ENCODE data around the gene CMTM1. TPM values are rescaled to one million over a fixed set of nuclear protein-coding genes. Genes with fewer than 3 reads are reported as not detected.

CMTM1 gene
- total RNA-seq, 2 donors from 2014 or later, result 1.6 TPM; not detected in 1

DNA sequence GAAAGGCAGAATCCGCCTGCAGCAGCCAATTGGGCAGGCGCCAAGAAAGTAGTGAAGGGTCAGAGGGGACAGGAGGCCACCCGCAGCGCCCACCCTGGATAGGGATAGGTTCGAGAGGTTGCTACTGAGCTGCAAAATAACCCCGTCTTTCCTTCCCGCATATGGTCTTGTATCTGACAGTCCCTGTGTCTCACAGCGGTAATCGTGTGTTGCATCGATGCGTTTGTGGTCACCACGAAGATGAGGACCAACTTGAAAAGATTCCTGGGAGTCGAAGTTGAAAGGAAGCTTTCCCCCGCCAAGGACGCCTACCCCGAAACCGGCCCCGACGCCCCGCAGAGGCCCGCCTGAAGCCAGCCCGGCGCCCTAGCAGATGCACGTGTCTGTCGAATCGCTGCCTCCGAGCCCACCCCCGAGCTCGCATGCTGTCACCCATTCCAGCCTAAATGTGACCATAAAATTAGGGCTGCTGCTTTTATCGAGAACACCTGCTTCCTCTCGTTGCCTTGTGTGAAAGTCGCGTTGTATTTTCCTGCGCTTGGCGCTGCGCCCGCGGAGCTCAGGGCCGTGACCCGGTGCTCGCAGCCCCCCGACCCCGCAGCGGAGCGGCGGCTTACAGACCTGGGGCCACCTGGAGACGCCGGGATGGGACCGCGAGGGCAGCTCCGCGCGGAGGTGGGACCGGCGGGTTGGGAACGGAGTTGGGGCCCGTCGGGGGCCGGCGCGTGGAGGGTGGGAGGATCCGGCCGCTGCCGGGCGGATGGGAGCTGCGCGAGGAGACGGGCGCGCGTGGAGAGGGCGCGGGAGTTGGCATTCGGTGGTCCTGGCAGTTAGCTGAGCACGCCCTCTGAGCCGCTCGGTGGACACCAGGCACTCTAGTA lies 12.7 kb downstream of the CMTM1 start, which contains the start of gene CMTM2:
Gene CMTM2 (plus strand): TSS at position 813 of the 881 bp plus-strand sequence. CDS start 145 bp downstream, outside the sequence.
- peaks cover 0 to 12% of the 10 kb centered on the region in 2 donors for H3K4me1 ChIP-seq
- H3K9me3 ChIP-seq, result no peaks in the 10 kb centered on the region
- peak within 1 kb of the TSS; percentile 8 to 39 for H3K4me3 ChIP-seq
- H3K36me3 ChIP-seq, result no peaks in the 10 kb centered on the region
- DNase-seq (ENCODE audit: low spot score), result no peak
- no peaks in the 10 kb centered on the region for H3K27me3 ChIP-seq
- H3K27ac ChIP-seq, result no peak within 1 kb of the TSS
- TF ChIP-seq, protein P1, sequence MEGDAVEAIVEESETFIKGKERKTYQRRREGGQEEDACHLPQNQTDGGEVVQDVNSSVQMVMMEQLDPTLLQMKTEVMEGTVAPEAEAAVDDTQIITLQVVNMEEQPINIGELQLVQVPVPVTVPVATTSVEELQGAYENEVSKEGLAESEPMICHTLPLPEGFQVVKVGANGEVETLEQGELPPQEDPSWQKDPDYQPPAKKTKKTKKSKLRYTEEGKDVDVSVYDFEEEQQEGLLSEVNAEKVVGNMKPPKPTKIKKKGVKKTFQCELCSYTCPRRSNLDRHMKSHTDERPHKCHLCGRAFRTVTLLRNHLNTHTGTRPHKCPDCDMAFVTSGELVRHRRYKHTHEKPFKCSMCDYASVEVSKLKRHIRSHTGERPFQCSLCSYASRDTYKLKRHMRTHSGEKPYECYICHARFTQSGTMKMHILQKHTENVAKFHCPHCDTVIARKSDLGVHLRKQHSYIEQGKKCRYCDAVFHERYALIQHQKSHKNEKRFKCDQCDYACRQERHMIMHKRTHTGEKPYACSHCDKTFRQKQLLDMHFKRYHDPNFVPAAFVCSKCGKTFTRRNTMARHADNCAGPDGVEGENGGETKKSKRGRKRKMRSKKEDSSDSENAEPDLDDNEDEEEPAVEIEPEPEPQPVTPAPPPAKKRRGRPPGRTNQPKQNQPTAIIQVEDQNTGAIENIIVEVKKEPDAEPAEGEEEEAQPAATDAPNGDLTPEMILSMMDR (IDR thresholded peaks at IDR 0.05), result no peak

DNA sequence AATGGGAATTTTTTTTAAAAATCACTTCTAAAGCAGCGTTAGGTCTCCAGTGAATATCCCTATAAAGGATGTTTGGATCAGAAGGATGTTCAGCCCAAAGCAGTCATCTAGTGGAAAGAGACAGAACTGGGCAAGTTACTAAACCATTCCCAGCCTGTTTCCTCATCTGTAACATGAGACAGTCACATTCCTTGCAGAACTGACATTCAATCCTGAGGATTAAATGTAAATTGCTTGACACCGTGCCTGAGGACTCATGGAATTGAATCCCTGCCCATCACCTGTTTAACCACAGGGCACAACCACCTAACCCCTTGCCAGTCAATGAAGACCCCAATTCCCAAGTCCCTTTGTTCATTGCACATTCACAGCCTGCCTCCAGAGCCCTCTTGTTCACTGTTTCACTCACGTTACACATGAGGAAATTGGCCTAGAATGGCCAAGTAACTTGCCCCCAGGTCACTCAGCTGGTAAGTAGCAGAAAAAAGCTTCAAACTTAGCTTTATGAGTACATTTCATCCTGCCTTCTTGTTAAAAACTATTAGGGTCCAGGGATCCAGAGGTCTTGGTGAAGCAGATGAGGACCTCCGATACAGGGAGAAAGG lies 14.5 kb downstream of the CMTM1 start:
- TF ChIP-seq, protein P1 (IDR thresholded peaks at IDR 0.05), result no peak
- no peaks in the 10 kb centered on the region for H3K27me3 ChIP-seq
- H3K36me3 ChIP-seq, result no peaks in the 10 kb centered on the region
- no peak overlapping the region for H3K27ac ChIP-seq
- H3K9me3 ChIP-seq, result no peaks in the 10 kb centered on the region
- no peak overlapping the region for H3K4me3 ChIP-seq
- H3K4me1 ChIP-seq, result peaks cover 0 to 12% of the 10 kb centered on the region in 2 donors
- DNase-seq (ENCODE audit: low spot score), result no peak

DNA sequence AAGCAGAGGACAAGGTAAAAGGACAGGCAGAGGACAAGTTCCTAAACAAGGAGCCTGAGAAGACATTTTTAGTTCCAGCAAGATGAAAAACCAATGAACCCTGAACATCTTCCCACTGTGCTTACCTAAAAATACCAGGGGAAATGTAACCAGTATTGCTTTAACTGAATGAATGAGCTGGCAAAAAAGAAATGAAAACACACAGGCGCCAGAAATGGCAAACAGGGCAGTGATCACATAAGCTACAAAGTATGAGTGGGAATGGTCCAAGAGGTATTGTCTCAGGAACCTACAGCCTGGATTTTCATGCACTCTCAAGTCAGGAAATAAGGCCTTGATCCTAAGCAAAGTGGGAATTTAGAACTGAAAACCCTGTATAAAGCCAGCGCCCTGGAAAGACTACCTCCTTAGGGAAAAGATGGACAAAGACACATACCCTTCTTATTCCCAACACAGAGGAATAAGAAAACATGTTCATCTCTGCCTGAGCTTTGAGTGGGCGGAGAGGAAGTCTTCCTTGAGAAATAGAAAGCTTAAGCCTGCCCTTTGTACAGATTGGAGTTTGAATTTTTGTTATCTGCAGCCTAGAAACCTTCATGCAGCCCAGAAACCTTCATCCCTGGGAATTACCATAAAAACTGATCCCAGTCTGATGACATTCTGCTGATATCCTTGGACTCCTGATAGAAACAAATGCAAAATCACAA lies 15.2 kb downstream of the CMTM1 start:
- H3K27ac ChIP-seq, result no peak overlapping the region

DNA sequence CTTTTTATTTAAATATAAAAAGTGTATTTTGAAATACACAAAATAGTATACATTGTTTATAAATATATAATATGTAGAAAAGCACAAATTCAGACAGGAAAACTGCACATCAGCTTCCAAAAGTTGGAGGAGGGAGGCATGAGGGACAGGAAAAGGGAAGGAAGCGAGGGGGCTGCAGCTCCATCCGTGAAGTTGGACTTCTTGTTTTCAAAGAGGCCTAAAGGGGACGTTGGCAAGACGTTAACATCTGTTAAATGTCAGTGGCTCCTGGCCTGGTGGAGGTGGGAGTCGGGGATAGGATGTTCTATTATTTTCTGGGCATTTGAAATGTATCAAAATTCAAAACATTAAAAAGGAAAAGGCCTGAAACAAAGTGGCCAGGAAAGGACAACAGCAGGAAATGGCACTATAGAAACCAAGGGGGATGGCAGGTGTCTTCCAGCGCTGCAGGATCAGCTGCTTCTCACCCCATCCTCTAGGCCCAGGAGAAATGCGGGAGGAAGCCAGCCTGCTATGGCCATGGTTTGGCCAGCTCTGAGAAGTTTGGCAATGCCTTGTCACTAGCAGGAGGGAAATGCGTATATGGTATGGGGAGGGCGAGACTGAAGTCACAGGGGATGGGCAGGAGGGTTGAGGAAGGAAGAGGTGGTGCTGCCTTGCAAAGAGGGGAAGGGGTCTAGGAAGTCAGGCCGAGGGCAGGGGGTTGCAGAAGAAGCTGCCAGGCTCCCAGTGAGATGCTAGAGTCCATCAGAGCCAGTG lies 19.4 kb downstream of the CMTM1 start:
- Histone ChIP-seq H3K36me3 (no peaks in the 10 kb centered on the region), H3K27me3 (no peaks in the 10 kb centered on the region), H3K4me1 (no peaks in the 10 kb centered on the region), H3K9me3 (no peaks in the 10 kb centered on the region), H3K4me3 (no peak overlapping the region), H3K27ac (no peak overlapping the region)
- TF ChIP-seq, protein P1 (IDR thresholded peaks at IDR 0.05), result no peak
- DNase-seq (ENCODE audit: low spot score), result no peak

More for the DNA sequence above, 15.2 kb downstream of the CMTM1 start:
- Histone ChIP-seq H3K4me1 (peaks cover 0 to 12% of the 10 kb centered on the region in 2 donors), H3K27me3 (no peaks in the 10 kb centered on the region), H3K4me3 (no peak overlapping the region), H3K9me3 (no peaks in the 10 kb centered on the region), H3K36me3 (no peaks in the 10 kb centered on the region)
- TF ChIP-seq, protein P1 (IDR thresholded peaks at IDR 0.05), result no peak
- DNase-seq (ENCODE audit: low spot score), result no peak

DNA sequence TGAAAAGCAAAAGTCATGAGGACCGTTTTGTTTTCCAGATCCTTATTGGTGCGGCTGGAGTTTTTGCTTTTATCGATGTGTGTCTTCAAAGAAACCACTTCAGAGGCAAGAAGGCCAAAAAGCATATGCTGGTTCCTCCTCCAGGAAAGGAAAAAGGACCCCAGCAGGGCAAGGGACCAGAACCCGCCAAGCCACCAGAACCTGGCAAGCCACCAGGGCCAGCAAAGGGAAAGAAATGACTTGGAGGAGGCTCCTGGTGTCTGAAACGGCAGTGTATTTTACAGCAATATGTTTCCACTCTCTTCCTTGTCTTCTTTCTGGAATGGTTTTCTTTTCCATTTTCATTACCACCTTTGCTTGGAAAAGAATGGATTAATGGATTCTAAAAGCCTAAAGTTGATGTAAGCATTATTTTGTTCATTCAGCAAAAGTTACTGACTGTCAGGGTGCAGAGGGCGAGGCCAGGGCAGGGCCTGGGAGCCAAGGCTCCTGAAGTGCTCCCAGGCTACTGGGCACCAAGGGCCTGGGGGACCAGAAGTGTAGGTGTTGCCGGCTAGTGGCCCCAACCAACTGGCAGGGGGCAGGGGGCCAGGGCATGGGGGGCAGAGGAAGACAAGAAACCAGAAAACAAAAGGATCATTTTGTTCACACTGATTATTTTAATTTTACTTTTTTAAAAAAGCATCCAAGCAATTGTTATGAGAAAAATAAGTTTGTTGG lies 21.8 kb downstream of the CMTM1 start:
- Histone ChIP-seq H3K36me3 (no peaks in the 10 kb centered on the region), H3K9me3 (no peaks in the 10 kb centered on the region), H3K4me1 (no peaks in the 10 kb centered on the region), H3K27me3 (no peaks in the 10 kb centered on the region), H3K27ac (no peak overlapping the region), H3K4me3 (peak overlapping the region in 1 of 2 donors; percentile 19)
- TF ChIP-seq, protein P1 (IDR thresholded peaks at IDR 0.05), result no peak
- DNase-seq (ENCODE audit: low spot score), result no peak

Data from right atrium auricular region (tissue), 2 donors.